ENCODE results near the gene SPINDOC. TPM values are rescaled to one million over a fixed set of nuclear protein-coding genes. Genes with fewer than 3 reads are reported as not detected.

Gene SPINDOC
- total RNA-seq, 1 experiment from 2014 or later: 121 TPM

DNA sequence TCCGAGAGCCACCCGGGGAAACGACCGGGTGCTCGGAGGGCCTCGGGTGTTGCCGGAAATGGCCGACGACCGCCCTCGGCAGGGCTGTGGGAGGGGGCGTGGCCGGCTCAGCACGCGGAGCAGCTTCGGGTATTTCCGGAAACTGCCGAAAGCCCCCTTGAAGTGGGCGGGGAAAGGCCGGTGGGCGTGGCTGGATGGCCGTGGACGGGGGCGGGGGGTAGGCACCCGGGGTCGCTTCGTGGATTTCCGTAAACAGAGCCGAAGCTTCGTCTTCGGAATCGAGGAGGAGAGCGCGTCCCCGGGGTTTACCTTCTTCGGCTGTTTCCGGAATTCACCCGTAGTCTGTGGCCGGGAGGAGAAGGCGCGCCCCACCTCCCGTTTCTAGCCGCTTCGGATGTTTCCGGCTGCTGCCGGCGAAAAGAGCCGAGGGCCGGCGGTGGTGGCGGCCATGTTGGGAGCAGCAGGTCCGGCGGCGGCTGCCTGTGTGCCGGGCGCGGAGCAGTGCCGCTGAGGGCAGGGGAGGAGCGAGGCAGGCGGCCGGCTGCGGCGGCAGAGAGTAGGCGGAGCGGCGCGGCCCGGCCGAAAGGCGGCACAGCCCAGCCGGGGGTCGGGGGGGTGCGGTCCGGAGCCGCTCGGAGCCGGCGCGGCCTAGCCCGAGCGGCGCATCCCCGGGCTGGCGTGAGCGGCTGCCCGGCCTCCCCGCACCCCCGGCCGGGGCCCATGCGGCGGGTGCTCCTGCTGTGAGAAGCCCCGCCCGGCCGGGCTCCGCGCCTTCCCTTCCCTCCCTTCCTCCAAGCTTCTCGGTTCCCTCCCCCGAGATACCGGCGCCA is 25.6 kb downstream of the SPINDOC start, which contains the start of gene MARK2:
Gene MARK2 (plus strand): TSS at position 433 of the 830 bp plus-strand sequence. CDS start 397 bp downstream, at position 830.
- H3K23me2 ChIP-seq (ENCODE audit: insufficient read length, low read depth, low read length, poor library complexity, severe bottlenecking): peaks cover 15% of the 10 kb centered on the region
- no peak within 1 kb of the TSS for H2BK15ac ChIP-seq (ENCODE audit: low read depth, low read length)
- WGBS (ENCODE audit: extremely low coverage, insufficient read length, low lambda C conversion rate): no CpG with 5 or more reads among the region's 100 CpGs
- peak within 1 kb of the TSS; percentile 85 for H3K4me2 ChIP-seq (ENCODE audit: insufficient read depth, insufficient read length, low read length)
- peak; percentile 98 for DNase-seq
- peaks cover 28% of the 10 kb centered on the region; the same call in 1 of the 2 replicates for H3K79me2 ChIP-seq (ENCODE audit: insufficient read depth, low read length)
- peak within 1 kb of the TSS; percentile 95 to 96 for H3K4me3 Mint-ChIP-seq
- H4K8ac ChIP-seq (replicated peaks; ENCODE audit: insufficient read length, low read depth, low read length): no peak within 1 kb of the TSS
- no peak within 1 kb of the TSS for H2BK120ac ChIP-seq (ENCODE audit: low read depth, low read length, poor library complexity, severe bottlenecking)
- H2AK5ac ChIP-seq (ENCODE audit: insufficient read length, low read length): no peak within 1 kb of the TSS
- H3K14ac ChIP-seq (ENCODE audit: insufficient read depth, low read length): peak within 1 kb of the TSS; percentile 17; the same call in 1 of the 2 replicates
- peaks cover 13% of the 10 kb centered on the region for H3K79me1 ChIP-seq (ENCODE audit: insufficient read depth, low read depth, low read length, poor library complexity, severe bottlenecking)
- H4K5ac ChIP-seq (ENCODE audit: insufficient read length, low read depth, low read length): no peak within 1 kb of the TSS
- no peaks in the 10 kb centered on the region for H4K20me1 ChIP-seq (ENCODE audit: control insufficient read depth, insufficient read depth, insufficient read length)
- H3K4ac ChIP-seq (ENCODE audit: low read depth, low read length): no peak within 1 kb of the TSS
- no peak within 1 kb of the TSS for H3K56ac ChIP-seq (ENCODE audit: insufficient read length, low read depth, low read length)
- peak within 1 kb of the TSS; percentile 62 to 85 (median 78); a peak in 4 of 7 replicates for H3K27ac Mint-ChIP-seq
- peak within 1 kb of the TSS; percentile 74 for H3K9ac ChIP-seq (ENCODE audit: extremely low read depth, insufficient read length, low read length)
- no peaks in the 10 kb centered on the region for H3K27me3 ChIP-seq (ENCODE audit: insufficient read depth, low read length)
- no peaks in the 10 kb centered on the region for H3K27me3 Mint-ChIP-seq (ENCODE audit: low read depth)
- no peak within 1 kb of the TSS for H3K18ac ChIP-seq (ENCODE audit: insufficient read length, low read depth, low read length)
- H2BK20ac ChIP-seq (ENCODE audit: low read depth, low read length, poor library complexity, severe bottlenecking): no peak within 1 kb of the TSS
- H3K9me3 ChIP-seq (ENCODE audit: control insufficient read depth, low read depth, low read length): no peaks in the 10 kb centered on the region
- no peak within 1 kb of the TSS for H2AFZ ChIP-seq (ENCODE audit: low read length)
- peaks cover 0 to 4% of the 10 kb centered on the region in 2 experiments; a peak in 1 of 5 replicates for H3K9me3 Mint-ChIP-seq
- peaks cover 10% of the 10 kb centered on the region for H3K4me1 ChIP-seq (ENCODE audit: insufficient read depth, low read length)
- H2BK5ac ChIP-seq (ENCODE audit: insufficient read length, low read length): no peak within 1 kb of the TSS
- H3K23ac ChIP-seq (ENCODE audit: insufficient read length, low read depth, low read length): no peak within 1 kb of the TSS
- peaks cover 3 to 12% (median 11%) of the 10 kb centered on the region in 3 experiments for H3K36me3 Mint-ChIP-seq (ENCODE audit: insufficient read depth in 1 of 3, low read depth in 3 of 3)
- no peak within 1 kb of the TSS for H3K27ac ChIP-seq (ENCODE audit: insufficient read length, low read depth, low read length)
- no peak within 1 kb of the TSS for H2BK12ac ChIP-seq (ENCODE audit: insufficient read length, low read depth, low read length)
- no peak within 1 kb of the TSS for H3T11ph ChIP-seq (ENCODE audit: low read length)
- H4K91ac ChIP-seq (ENCODE audit: insufficient read length, low read depth, low read length): no peak within 1 kb of the TSS
- H3K4me1 Mint-ChIP-seq: peaks cover 59 to 66% of the 10 kb centered on the region in 2 experiments
- TF ChIP-seq, protein P1, sequence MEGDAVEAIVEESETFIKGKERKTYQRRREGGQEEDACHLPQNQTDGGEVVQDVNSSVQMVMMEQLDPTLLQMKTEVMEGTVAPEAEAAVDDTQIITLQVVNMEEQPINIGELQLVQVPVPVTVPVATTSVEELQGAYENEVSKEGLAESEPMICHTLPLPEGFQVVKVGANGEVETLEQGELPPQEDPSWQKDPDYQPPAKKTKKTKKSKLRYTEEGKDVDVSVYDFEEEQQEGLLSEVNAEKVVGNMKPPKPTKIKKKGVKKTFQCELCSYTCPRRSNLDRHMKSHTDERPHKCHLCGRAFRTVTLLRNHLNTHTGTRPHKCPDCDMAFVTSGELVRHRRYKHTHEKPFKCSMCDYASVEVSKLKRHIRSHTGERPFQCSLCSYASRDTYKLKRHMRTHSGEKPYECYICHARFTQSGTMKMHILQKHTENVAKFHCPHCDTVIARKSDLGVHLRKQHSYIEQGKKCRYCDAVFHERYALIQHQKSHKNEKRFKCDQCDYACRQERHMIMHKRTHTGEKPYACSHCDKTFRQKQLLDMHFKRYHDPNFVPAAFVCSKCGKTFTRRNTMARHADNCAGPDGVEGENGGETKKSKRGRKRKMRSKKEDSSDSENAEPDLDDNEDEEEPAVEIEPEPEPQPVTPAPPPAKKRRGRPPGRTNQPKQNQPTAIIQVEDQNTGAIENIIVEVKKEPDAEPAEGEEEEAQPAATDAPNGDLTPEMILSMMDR (conservative IDR thresholded peaks at IDR 0.05): no peak

Measured in H9 (cell line).